ENCODE results near the gene GAL3ST2.
"Not testable (repeated sequence)": the region's sequence is repeated elsewhere in the genome, so short reads cannot be mapped to it uniquely, and the experiment has no call there.

Gene GAL3ST2

DNA sequence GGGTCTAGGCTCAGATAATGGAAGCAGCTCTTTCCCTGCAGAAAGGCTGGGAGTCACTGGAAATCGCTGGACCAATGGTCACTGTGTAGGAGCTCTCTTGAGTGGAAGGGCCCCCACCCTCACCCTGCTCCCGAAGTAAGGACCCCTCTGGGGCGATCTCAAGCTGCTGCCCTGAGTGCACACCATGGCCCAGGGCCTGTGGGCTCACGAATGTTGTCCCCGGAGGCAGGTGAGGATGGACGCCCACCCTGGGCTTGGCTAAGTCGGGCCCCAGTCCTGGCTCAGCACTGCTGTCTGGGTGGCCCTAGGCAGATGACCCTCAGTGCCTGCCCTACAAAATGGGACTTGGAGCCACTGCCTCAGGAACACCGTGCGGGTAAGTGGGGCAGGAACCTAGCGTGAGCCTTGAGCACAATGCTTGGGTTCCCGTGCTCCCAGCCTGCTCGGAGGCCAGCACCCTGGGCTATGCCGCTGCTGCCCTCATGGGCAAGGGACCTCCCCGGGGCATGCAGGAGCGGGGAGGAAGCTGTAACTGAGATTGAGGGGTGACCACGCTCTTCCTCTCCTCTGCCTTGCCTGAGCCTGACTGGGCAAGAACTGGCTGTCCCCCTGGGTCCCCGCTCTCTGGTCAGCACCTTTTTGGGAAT, 38.5 kb upstream of the GAL3ST2 start:
- Mint-ChIP-seq H3K9me3 (no peaks in the 10 kb centered on the region), H3K36me3 (ENCODE audit: low read depth) (peaks cover 16% of the 10 kb centered on the region), H3K4me1 (peaks cover 29% of the 10 kb centered on the region), H3K27ac (no peak overlapping the region), H3K4me3 (no peak overlapping the region), H3K27me3 (ENCODE audit: low read depth, poor library complexity) (no peaks in the 10 kb centered on the region)
- no peak for DNase-seq
- TF ChIP-seq, protein P1, sequence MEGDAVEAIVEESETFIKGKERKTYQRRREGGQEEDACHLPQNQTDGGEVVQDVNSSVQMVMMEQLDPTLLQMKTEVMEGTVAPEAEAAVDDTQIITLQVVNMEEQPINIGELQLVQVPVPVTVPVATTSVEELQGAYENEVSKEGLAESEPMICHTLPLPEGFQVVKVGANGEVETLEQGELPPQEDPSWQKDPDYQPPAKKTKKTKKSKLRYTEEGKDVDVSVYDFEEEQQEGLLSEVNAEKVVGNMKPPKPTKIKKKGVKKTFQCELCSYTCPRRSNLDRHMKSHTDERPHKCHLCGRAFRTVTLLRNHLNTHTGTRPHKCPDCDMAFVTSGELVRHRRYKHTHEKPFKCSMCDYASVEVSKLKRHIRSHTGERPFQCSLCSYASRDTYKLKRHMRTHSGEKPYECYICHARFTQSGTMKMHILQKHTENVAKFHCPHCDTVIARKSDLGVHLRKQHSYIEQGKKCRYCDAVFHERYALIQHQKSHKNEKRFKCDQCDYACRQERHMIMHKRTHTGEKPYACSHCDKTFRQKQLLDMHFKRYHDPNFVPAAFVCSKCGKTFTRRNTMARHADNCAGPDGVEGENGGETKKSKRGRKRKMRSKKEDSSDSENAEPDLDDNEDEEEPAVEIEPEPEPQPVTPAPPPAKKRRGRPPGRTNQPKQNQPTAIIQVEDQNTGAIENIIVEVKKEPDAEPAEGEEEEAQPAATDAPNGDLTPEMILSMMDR (IDR thresholded peaks at IDR 0.05) = no peak

DNA sequence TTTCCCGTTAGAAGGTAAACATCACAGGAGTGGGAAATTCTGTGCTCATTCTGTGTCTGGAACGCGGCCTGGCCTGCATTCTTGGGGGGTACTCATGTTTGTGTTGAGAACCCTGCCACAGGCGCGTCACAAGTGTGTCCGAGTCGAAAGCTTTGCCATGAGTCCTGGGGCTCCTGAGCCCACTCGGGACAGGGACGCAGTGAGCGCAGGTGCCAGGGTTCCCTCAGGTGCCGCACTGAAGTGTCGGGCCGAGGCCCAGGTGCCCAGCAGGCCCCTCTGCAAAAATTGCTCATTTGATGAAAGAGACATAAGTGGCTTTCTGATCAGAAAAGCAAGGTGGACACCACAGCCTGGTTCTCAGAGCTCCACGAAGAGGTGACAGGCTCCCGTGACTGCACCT, 37.4 kb upstream of the GAL3ST2 start:
- H3K36me3 Mint-ChIP-seq (ENCODE audit: low read depth) = peaks cover 25% of the 10 kb centered on the region

DNA sequence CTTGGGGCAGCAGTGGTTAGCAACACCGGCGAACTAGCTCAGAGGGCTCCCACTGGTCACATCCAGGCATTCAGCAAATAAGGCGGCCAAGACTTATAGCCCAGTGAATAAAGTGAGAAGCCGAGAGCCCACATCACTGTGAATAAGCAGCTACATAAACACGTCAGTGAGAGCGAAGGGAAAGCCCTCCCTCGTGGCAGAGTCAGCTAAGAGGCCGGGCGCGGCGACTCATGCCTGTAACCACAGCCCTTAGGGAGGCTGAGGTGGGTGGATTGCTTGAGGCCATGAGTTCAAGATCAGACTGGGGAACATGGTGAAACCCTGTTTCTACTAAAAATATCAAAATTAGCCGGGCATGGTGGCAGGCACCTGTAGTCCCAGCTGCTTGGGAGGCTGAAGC, 37.0 kb upstream of the GAL3ST2 start:
- DNase-seq = no peak
- TF ChIP-seq, protein P1 (IDR thresholded peaks at IDR 0.05) = no peak
- H3K27ac Mint-ChIP-seq = no peak overlapping the region
- H3K27me3 Mint-ChIP-seq (ENCODE audit: low read depth, poor library complexity) = no peaks in the 10 kb centered on the region
- H3K4me1 Mint-ChIP-seq = peaks cover 29% of the 10 kb centered on the region
- no peaks in the 10 kb centered on the region for H3K9me3 Mint-ChIP-seq
- peaks cover 28% of the 10 kb centered on the region for H3K36me3 Mint-ChIP-seq (ENCODE audit: low read depth)
- H3K4me3 Mint-ChIP-seq = no peak overlapping the region

More for the DNA sequence above, 37.4 kb upstream of the GAL3ST2 start:
- H3K4me1 Mint-ChIP-seq = peaks cover 29% of the 10 kb centered on the region
- H3K27me3 Mint-ChIP-seq (ENCODE audit: low read depth, poor library complexity) = no peaks in the 10 kb centered on the region
- H3K27ac Mint-ChIP-seq = no peak overlapping the region
- no peak overlapping the region for H3K4me3 Mint-ChIP-seq
- DNase-seq = no peak
- H3K9me3 Mint-ChIP-seq = no peaks in the 10 kb centered on the region
- TF ChIP-seq, protein P1 (IDR thresholded peaks at IDR 0.05) = no peak

DNA sequence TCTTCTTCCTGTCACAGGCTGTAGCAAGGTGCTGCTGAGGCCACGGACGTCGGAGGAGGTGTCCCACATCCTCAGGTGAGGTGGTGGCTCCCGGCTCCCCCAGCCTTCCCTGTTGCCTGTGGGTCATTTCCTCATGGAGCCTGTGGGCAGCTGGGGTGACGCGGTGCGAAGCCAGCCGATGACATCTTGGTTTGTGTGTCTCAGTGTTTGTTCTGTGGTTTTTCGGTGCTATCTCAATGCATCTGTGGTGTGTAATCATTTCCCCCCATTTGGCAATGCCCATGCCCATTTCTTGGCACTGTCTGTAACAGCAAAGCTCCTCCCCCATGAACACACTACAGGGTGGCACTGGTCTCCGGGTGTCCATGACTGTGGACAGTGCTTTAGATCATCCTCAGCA, 35.6 kb upstream of the GAL3ST2 start:
- H3K4me3 Mint-ChIP-seq = no peak overlapping the region
- H3K27ac Mint-ChIP-seq = peak overlapping the region; percentile 48
- peaks cover 8% of the 10 kb centered on the region for H3K9me3 Mint-ChIP-seq
- H3K27me3 Mint-ChIP-seq (ENCODE audit: low read depth, poor library complexity) = peaks cover 3% of the 10 kb centered on the region
- TF ChIP-seq, protein P1 (IDR thresholded peaks at IDR 0.05) = no peak
- no peak for DNase-seq
- H3K4me1 Mint-ChIP-seq = peaks cover 29% of the 10 kb centered on the region
- peaks cover 41% of the 10 kb centered on the region for H3K36me3 Mint-ChIP-seq (ENCODE audit: low read depth)

DNA sequence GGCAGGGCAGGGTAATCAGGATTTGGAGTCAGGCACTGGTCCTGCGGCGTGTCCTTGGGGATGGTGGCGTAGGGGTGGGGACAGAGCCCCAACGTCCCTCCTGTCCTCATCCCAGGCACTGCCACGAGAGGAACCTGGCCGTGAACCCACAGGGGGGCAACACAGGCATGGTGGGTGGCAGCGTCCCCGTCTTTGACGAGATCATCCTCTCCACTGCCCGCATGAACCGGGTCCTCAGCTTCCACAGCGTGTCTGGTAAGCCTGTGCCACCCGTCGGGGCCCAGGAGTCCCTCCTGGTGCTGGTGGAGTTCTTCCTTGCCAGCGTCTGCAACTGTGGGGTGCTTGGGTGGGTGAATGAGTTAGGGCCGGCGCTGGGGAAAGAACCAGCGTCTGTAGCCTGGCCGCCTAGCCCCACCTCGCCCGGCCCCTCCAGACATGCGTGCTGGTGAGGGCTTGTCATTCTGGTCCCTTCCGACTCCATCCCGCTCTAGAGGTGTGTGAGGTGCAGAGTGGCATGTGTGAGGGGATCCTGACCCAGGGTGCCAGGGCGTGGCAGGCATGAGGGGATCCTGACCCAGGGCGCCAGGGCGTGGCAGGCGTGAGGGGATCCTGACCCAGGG, 34.2 kb upstream of the GAL3ST2 start:
- TF ChIP-seq, protein P1 (IDR thresholded peaks at IDR 0.05) = no peak
- Mint-ChIP-seq H3K9me3 (peaks cover 17% of the 10 kb centered on the region), H3K4me3 (no peak overlapping the region), H3K4me1 (peaks cover 25% of the 10 kb centered on the region), H3K27me3 (ENCODE audit: low read depth, poor library complexity) (peaks cover 3% of the 10 kb centered on the region), H3K36me3 (ENCODE audit: low read depth) (peaks cover 46% of the 10 kb centered on the region), H3K27ac (no peak overlapping the region)
- no peak for DNase-seq

GRCh38 chr2:241743008-241743407, 33.6 kb upstream of the GAL3ST2 start:
- H3K9me3 Mint-ChIP-seq = peaks cover 17% of the 10 kb centered on the region
- not testable (repeated sequence) for DNase-seq; H3K27ac Mint-ChIP-seq; H3K4me3 Mint-ChIP-seq; H3K27me3 Mint-ChIP-seq (ENCODE audit: low read depth, poor library complexity)
- H3K4me1 Mint-ChIP-seq = peaks cover 20% of the 10 kb centered on the region
- peaks cover 45% of the 10 kb centered on the region for H3K36me3 Mint-ChIP-seq (ENCODE audit: low read depth)
